HAP-1 (cell line): Measurements from ENCODE around the gene ACOXL.
"Not testable (repeated sequence)": the region's sequence is repeated elsewhere in the genome, so short reads cannot be mapped to it uniquely, and the experiment has no call there.

Experiments used
- DNase-seq, 2 experiments: peaks; one replicate each; pipeline ENCODE4 v3.0.0-alpha.2; 2016 to 2020; ENCODE audit warnings: low spot score in 2 of 2
- H3K27me3 ChIP-seq: fragments of 250-450 bp; sonication (Bioruptor Pico); 2 replicates; pipeline ENCODE4 v1.5.1; 2020; ENCODE audit warnings: low read depth, mild to moderate bottlenecking, moderate library complexity
- H3K36me3 ChIP-seq: fragments of 250-450 bp; sonication (Bioruptor Pico); replicated peaks from 2 replicates; pipeline ENCODE4 v1.5.1; 2020; ENCODE audit warnings: mild to moderate bottlenecking
- H3K4me1 ChIP-seq: fragments of 250-450 bp; sonication (Bioruptor Pico); 2 replicates; pipeline ENCODE4 v1.5.1; 2020; ENCODE audit warnings: mild to moderate bottlenecking
- H3K4me3 ChIP-seq: fragments of 250-450 bp; sonication (Bioruptor Pico); 2 replicates; pipeline ENCODE4 v1.5.1; 2020; ENCODE audit warnings: mild to moderate bottlenecking, moderate library complexity
- H3K9me3 ChIP-seq: fragments of 250-450 bp; sonication (Bioruptor Pico); 2 replicates; pipeline ENCODE4 v1.5.1; 2020; ENCODE audit warnings: mild to moderate bottlenecking, moderate library complexity
- in situ Hi-C: fragments of 300-500 bp; cut with MboI; formaldehyde crosslinking; loops from 3 replicates; pipeline ENCODE4 v1.14.3; 2020; ENCODE audit warnings: low sequenced_read_pairs, inconsistent platforms, mixed read lengths

ACOXL gene

DNA sequence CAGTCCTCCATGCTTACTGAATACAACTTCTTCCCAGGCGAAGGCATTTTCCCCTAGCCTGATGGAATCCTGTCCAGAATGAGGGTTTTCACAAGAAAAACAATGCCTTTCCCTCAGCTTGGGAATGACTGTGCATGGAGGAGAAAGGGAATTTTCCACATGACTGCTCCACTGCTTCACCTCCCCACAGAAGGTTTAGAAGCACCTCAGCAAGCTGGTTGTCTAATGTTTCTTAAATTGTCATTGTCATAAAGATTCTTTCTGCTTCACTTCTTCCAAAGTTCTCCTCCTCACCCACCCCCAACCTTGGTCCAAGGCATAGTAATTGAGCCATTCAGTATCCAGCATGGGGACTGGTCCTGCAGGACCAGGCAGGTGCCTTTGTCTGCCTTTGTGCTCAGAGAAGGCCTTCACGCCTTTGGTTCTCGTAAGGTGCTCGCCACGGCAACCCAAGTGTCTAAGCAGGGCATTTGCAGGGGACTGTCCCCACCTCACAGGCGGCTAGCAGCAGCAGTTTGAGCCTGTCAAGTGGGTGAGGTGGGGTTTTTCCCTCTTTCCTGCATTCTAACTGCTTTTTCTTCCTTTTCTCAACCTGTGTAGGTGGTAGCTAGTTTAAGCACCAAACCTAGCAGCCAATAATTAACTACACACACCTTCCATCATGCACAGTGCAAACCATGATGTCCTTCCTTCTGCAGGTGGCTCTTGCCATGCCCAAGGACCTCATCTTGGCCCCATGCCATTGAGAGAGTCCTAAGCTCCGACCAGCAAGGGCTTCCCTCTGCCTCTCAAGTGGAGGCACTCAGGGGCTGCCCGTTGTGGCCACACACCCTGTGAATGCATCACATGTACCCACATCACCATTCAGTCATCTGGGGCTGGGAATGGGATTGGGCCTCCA is 322.7 kb downstream of the ACOXL start:
- in situ Hi-C loops: no loop called here
- no peaks in the 10 kb centered on the region for H3K36me3 ChIP-seq
- no peaks in the 10 kb centered on the region for H3K27me3 ChIP-seq
- DNase-seq: no peak
- no peak overlapping the region for H3K4me3 ChIP-seq
- no peaks in the 10 kb centered on the region for H3K4me1 ChIP-seq
- no peaks in the 10 kb centered on the region for H3K9me3 ChIP-seq

DNA sequence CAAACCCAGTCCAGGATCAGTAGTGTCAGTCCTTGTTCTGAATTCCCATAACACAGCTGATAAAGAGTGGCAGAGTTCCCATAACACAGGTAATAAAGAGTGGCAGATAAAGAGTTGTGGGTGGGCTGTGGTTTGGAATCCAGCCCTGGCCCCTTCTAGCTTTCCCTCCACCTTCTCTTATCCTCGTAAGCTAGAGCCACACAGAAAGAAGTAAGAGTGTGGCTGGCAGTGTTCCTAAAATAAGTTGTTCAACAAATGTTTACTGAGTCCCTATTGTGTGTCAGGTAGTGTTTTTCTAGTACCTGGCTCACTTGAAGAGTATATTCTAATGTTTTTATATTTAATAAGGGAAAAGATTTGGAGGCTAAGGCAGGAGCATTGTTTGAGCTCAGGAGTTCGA is 323.4 kb downstream of the ACOXL start:
- no peak for DNase-seq
- in situ Hi-C loops: no loop called here
- Histone ChIP-seq H3K9me3 (no peaks in the 10 kb centered on the region), H3K27me3 (no peaks in the 10 kb centered on the region), H3K36me3 (no peaks in the 10 kb centered on the region), H3K4me3 (no peak overlapping the region), H3K4me1 (no peaks in the 10 kb centered on the region)

DNA sequence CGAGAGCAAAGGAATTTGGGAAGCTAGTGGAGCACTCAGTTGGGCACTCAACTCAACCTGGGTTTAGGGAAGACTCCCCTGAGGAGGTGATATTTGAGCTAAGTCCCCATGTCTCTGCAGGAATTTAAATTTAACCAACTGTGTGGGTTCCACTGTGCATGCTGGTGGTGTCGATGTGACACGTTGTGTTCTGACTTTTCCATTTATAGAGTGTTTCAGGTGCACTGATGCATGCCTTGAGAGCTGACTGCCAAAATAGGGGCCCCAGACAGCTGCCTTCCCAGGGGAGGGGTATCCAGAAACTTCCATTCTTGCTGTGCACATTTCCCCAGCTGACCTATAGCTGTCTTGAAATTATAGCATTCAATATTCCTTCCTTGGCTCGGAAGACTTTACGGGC is 324.7 kb downstream of the ACOXL start:
- H3K4me1 ChIP-seq: no peaks in the 10 kb centered on the region

DNA sequence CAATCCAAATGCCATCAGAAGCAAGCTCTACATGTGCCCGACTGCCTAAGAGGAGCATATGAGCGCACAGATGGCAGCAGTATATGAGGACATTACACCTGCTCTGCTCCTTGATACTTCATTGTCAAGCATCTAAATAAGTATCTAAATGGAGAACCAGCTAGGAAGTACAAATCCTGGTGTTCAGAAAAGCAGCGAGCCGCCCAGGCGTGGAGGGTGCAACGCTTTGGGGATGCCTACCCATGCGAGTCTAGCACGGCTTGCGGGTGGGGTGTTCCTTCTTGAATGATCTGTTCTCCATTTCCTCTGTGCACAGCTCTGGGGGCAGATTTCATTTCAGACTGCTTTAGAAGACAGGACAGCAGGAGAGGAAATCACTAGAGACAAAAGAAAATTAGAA is 325.3 kb downstream of the ACOXL start:
- Histone ChIP-seq H3K4me3 (no peak overlapping the region), H3K4me1 (no peaks in the 10 kb centered on the region), H3K36me3 (no peaks in the 10 kb centered on the region), H3K9me3 (no peaks in the 10 kb centered on the region), H3K27me3 (no peaks in the 10 kb centered on the region)
- in situ Hi-C loops: no loop called here
- DNase-seq: no peak

More for the DNA sequence above, 324.7 kb downstream of the ACOXL start:
- Histone ChIP-seq H3K9me3 (no peaks in the 10 kb centered on the region), H3K4me3 (no peak overlapping the region), H3K36me3 (no peaks in the 10 kb centered on the region), H3K27me3 (no peaks in the 10 kb centered on the region)
- no peak for DNase-seq
- in situ Hi-C loops: no loop called here

DNA sequence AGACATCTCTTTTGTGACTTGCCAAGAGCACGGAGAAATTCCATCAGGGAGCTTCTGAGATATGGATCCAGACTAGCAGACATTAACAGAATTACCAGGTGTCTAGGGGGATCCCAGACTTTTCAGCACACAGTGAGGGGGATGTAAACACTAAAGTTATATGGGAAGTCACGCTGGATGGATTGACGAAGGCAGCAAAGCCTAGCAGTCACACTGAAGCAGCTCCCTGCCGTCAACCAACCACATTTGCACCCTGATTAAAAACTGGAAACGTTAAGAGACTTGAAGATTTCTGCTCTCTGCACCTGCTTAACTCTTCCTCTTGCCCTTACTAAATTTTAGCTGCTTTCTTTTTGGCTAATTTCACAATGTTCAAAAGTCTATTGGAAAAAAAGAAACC is 325.9 kb downstream of the ACOXL start:
- in situ Hi-C loops: no loop called here
- Histone ChIP-seq H3K4me1 (no peaks in the 10 kb centered on the region), H3K4me3 (no peak overlapping the region), H3K27me3 (no peaks in the 10 kb centered on the region), H3K9me3 (no peaks in the 10 kb centered on the region), H3K36me3 (no peaks in the 10 kb centered on the region)
- DNase-seq: no peak

DNA sequence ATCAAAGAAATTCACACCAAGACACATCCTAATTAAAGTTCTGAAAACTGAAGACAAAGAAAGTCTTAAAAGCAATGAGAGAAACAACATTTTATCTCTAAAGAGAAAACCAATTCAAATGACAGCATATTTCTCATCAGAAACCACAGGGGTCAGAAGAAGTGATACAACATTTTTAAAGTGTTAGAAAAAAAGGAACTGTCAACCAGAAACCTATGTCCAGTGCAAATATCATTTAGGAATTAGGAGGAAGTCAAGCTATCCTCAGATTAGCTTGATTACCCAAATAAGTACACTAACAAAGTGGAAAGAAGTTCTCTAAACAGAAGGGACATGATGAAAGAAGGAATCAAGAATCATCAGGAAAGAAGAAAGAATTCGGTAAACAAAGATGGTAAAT is 328.8 kb downstream of the ACOXL start:
- Histone ChIP-seq H3K4me3 (no peak overlapping the region), H3K36me3 (no peaks in the 10 kb centered on the region), H3K4me1 (no peaks in the 10 kb centered on the region), H3K27me3 (peaks cover 9% of the 10 kb centered on the region; the same call in 1 of the 2 replicates), H3K9me3 (no peaks in the 10 kb centered on the region)
- DNase-seq: no peak
- in situ Hi-C loops: no loop called here

GRCh38 chr2:111062417-111062816 is 330.0 kb downstream of the ACOXL start:
- Histone ChIP-seq H3K4me3 (no peak overlapping the region), H3K27me3 (peaks cover 9% of the 10 kb centered on the region; the same call in 1 of the 2 replicates), H3K4me1 (no peaks in the 10 kb centered on the region), H3K36me3 (no peaks in the 10 kb centered on the region), H3K9me3 (no peaks in the 10 kb centered on the region)
- in situ Hi-C loops: no loop called here
- no peak for DNase-seq

GRCh38 chr2:111066062-111066593 is 333.8 kb downstream of the ACOXL start:
- Histone ChIP-seq H3K27me3 (peaks cover 9% of the 10 kb centered on the region; the same call in 1 of the 2 replicates), H3K9me3 (no peaks in the 10 kb centered on the region), H3K36me3 (no peaks in the 10 kb centered on the region), H3K4me1 (no peaks in the 10 kb centered on the region), H3K4me3 (no peak overlapping the region)
- no peak for DNase-seq
- in situ Hi-C loops: no loop called here

GRCh38 chr2:111068435-111069058 is 336.2 kb downstream of the ACOXL start:
- H3K9me3 ChIP-seq: no peaks in the 10 kb centered on the region
- H3K4me1 ChIP-seq: no peaks in the 10 kb centered on the region
- H3K27me3 ChIP-seq: peaks cover 9% of the 10 kb centered on the region
- no peak for DNase-seq
- in situ Hi-C loops: no loop called here
- H3K4me3 ChIP-seq: no peak overlapping the region
- H3K36me3 ChIP-seq: no peaks in the 10 kb centered on the region

- Histone ChIP-seq H3K4me3 (no peak overlapping the region), H3K4me1 (no peaks in the 10 kb centered on the region), H3K27me3 (peaks cover 9% of the 10 kb centered on the region), H3K36me3 (no peaks in the 10 kb centered on the region), H3K9me3 (no peaks in the 10 kb centered on the region)
- in situ Hi-C loops: no loop called here
- no peak for DNase-seq
Measured at GRCh38 chr2:111069722-111070121, 337.3 kb downstream of the ACOXL start.

GRCh38 chr2:111071600-111072171 is 339.3 kb downstream of the ACOXL start:
- no peaks in the 10 kb centered on the region for H3K9me3 ChIP-seq
- DNase-seq: no peak
- no peaks in the 10 kb centered on the region; the same call in 1 of the 2 replicates for H3K27me3 ChIP-seq
- no peak overlapping the region for H3K4me3 ChIP-seq
- in situ Hi-C loops: no loop called here
- no peaks in the 10 kb centered on the region for H3K36me3 ChIP-seq
- H3K4me1 ChIP-seq: no peaks in the 10 kb centered on the region

- no peaks in the 10 kb centered on the region for H3K36me3 ChIP-seq
- no peaks in the 10 kb centered on the region for H3K9me3 ChIP-seq
- H3K4me3 ChIP-seq: no peak overlapping the region
- no peaks in the 10 kb centered on the region for H3K4me1 ChIP-seq
- peaks cover 3% of the 10 kb centered on the region; the same call in 1 of the 2 replicates for H3K27me3 ChIP-seq
- DNase-seq: no peak
- in situ Hi-C loops: no loop called here
Measured at GRCh38 chr2:111072220-111072871, 340.0 kb downstream of the ACOXL start.

GRCh38 chr2:111082659-111083058 is 350.3 kb downstream of the ACOXL start:
- H3K4me1 ChIP-seq, DNase-seq, H3K27me3 ChIP-seq, H3K4me3 ChIP-seq, in situ Hi-C loops, H3K36me3 ChIP-seq, H3K9me3 ChIP-seq: not testable (repeated sequence)
